Measurements from ENCODE around the gene TBC1D4. TPM values are rescaled to one million over a fixed set of nuclear protein-coding genes. Genes with fewer than 3 reads are reported as not detected.
A peak's percentile ranks its signal among the peaks of the same experiment; 100 is the strongest.

The TBC1D4 gene
- total and polyA plus RNA-seq, 2 donors, result 18.8 to 22.8 TPM

- H3K9me3 ChIP-seq (ENCODE audit: control insufficient read depth in 2 of 2, insufficient read depth in 1 of 2, low read length in 1 of 2), result peaks cover 0 to 2% of the 10 kb centered on the region in 2 donors
- H3K36me3 ChIP-seq (ENCODE audit: control insufficient read depth in 2 of 2, insufficient read depth in 2 of 2, low read length in 1 of 2), result no peaks in the 10 kb centered on the region
- H3K27ac ChIP-seq (ENCODE audit: low read depth in 1 of 2, low read length in 1 of 2), result no peak overlapping the region
- H3K4me1 ChIP-seq (ENCODE audit: control insufficient read depth in 2 of 2, insufficient read depth in 2 of 2, low read length in 2 of 2), result no peaks in the 10 kb centered on the region
- no peaks in the 10 kb centered on the region for H3K27me3 ChIP-seq (ENCODE audit: control insufficient read depth in 2 of 2, insufficient read depth in 1 of 2, low read length in 1 of 2)
- H3K4me3 ChIP-seq (ENCODE audit: low read length in 2 of 2), result no peak overlapping the region
- peak in 1 of 9 donors; percentile 44 for DNase-seq (ENCODE audit: low read depth in 6 of 9, low spot score in 9 of 9)
- 55% methylated on average over 5 of the region's 5 CpGs for WGBS
Measured at GRCh38 chr13:75395066-75395465, 86.9 kb downstream of the TBC1D4 start.

DNA sequence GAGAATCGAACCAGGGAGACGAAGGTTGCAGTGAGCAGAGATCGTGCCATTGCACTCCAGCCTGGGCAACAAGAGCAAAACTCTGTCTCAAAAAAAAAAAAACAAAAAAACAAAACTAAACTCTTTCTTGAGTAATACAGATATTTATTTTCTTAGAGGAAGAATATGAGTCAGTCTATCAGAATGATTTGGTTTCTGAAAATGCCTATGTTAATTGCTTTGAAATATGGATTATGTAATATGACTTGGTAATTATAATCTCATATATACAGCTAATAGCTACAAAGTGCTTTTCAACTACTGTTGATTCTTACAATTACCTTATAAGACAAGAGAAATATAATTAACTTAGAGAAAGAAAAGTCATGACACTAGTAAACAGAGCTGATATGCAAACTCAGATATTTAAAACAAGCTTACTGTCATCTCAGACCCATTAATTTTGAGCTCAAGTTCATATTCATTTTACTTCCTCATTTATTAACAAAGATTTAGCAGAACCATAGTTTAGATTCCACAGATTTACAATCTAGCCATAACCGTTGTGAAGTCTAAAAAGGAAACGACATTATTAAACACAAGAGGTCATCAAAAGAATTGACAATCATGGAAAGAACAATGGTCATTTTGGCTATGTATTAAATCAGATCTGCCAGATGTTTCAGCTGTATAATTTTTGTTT, 88.0 kb downstream of the TBC1D4 start:
- H3K4me1 ChIP-seq (ENCODE audit: control insufficient read depth in 2 of 2, insufficient read depth in 2 of 2, low read length in 2 of 2), result no peaks in the 10 kb centered on the region
- H3K27ac ChIP-seq (ENCODE audit: low read depth in 1 of 2, low read length in 1 of 2), result no peak overlapping the region
- H3K4me3 ChIP-seq (ENCODE audit: low read length in 2 of 2), result no peak overlapping the region
- no peaks in the 10 kb centered on the region for H3K36me3 ChIP-seq (ENCODE audit: control insufficient read depth in 2 of 2, insufficient read depth in 2 of 2, low read length in 1 of 2)
- no peak for DNase-seq (ENCODE audit: low read depth in 6 of 9, low spot score in 9 of 9)
- peaks cover 0 to 2% of the 10 kb centered on the region in 2 donors for H3K9me3 ChIP-seq (ENCODE audit: control insufficient read depth in 2 of 2, insufficient read depth in 1 of 2, low read length in 1 of 2)
- 70% methylated on average over 5 of the region's 5 CpGs for WGBS
- no peaks in the 10 kb centered on the region for H3K27me3 ChIP-seq (ENCODE audit: control insufficient read depth in 2 of 2, insufficient read depth in 1 of 2, low read length in 1 of 2)

- H3K27ac ChIP-seq (ENCODE audit: low read depth in 1 of 2, low read length in 1 of 2), result no peak overlapping the region
- no peaks in the 10 kb centered on the region for H3K4me1 ChIP-seq (ENCODE audit: control insufficient read depth in 2 of 2, insufficient read depth in 2 of 2, low read length in 2 of 2)
- H3K4me3 ChIP-seq (ENCODE audit: low read length in 2 of 2), result no peak overlapping the region
- DNase-seq (ENCODE audit: low read depth in 6 of 9, low spot score in 9 of 9), result no peak
- no peaks in the 10 kb centered on the region for H3K9me3 ChIP-seq (ENCODE audit: control insufficient read depth in 2 of 2, insufficient read depth in 1 of 2, low read length in 1 of 2)
- no peaks in the 10 kb centered on the region for H3K27me3 ChIP-seq (ENCODE audit: control insufficient read depth in 2 of 2, insufficient read depth in 1 of 2, low read length in 1 of 2)
- no peaks in the 10 kb centered on the region for H3K36me3 ChIP-seq (ENCODE audit: control insufficient read depth in 2 of 2, insufficient read depth in 2 of 2, low read length in 1 of 2)
- 98% methylated on average over 3 of the region's 3 CpGs for WGBS
Measured at GRCh38 chr13:75391432-75392100, 90.4 kb downstream of the TBC1D4 start.

- no peaks in the 10 kb centered on the region for H3K9me3 ChIP-seq (ENCODE audit: control insufficient read depth in 2 of 2, insufficient read depth in 1 of 2, low read length in 1 of 2)
- WGBS, result 98% methylated on average over 5 of the region's 5 CpGs
- no peak for DNase-seq (ENCODE audit: low read depth in 6 of 9, low spot score in 9 of 9)
- peaks cover 0 to under 1% of the 10 kb centered on the region in 2 donors for H3K4me1 ChIP-seq (ENCODE audit: control insufficient read depth in 2 of 2, insufficient read depth in 2 of 2, low read length in 2 of 2)
- H3K27ac ChIP-seq (ENCODE audit: low read depth in 1 of 2, low read length in 1 of 2), result no peak overlapping the region
- H3K27me3 ChIP-seq (ENCODE audit: control insufficient read depth in 2 of 2, insufficient read depth in 1 of 2, low read length in 1 of 2), result no peaks in the 10 kb centered on the region
- no peak overlapping the region for H3K4me3 ChIP-seq (ENCODE audit: low read length in 2 of 2)
- H3K36me3 ChIP-seq (ENCODE audit: control insufficient read depth in 2 of 2, insufficient read depth in 2 of 2, low read length in 1 of 2), result no peaks in the 10 kb centered on the region
Measured at GRCh38 chr13:75390229-75390628, 91.7 kb downstream of the TBC1D4 start.

DNA sequence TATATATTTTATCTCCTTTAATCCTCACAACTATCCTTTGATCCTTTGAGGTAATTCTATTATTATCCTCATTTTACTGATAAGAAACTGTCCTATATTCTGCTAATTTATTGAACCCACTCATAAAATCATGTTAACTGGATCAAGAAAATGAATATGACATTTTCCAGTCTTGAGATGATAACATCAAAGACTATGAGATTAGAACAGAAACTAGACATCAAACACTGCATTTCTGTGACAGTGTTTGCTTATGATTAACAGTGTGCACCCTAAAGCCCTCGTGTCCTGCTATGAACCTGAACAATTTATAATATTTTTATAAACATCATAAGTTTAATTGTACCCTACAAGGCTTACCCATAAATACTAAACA, 96.3 kb downstream of the TBC1D4 start:
- WGBS, result 52% methylated on average over 1 of the region's 1 CpG
- Histone ChIP-seq H3K4me1 (ENCODE audit: control insufficient read depth in 2 of 2, insufficient read depth in 2 of 2, low read length in 2 of 2) (peaks cover 0 to 5% of the 10 kb centered on the region in 2 donors), H3K27ac (ENCODE audit: low read depth in 1 of 2, low read length in 1 of 2) (no peak overlapping the region), H3K27me3 (ENCODE audit: control insufficient read depth in 2 of 2, insufficient read depth in 1 of 2, low read length in 1 of 2) (no peaks in the 10 kb centered on the region), H3K9me3 (ENCODE audit: control insufficient read depth in 2 of 2, insufficient read depth in 1 of 2, low read length in 1 of 2) (no peaks in the 10 kb centered on the region), H3K4me3 (ENCODE audit: low read length in 2 of 2) (no peak overlapping the region), H3K36me3 (ENCODE audit: control insufficient read depth in 2 of 2, insufficient read depth in 2 of 2, low read length in 1 of 2) (no peaks in the 10 kb centered on the region)
- DNase-seq (ENCODE audit: low read depth in 6 of 9, low spot score in 9 of 9), result no peak

DNA sequence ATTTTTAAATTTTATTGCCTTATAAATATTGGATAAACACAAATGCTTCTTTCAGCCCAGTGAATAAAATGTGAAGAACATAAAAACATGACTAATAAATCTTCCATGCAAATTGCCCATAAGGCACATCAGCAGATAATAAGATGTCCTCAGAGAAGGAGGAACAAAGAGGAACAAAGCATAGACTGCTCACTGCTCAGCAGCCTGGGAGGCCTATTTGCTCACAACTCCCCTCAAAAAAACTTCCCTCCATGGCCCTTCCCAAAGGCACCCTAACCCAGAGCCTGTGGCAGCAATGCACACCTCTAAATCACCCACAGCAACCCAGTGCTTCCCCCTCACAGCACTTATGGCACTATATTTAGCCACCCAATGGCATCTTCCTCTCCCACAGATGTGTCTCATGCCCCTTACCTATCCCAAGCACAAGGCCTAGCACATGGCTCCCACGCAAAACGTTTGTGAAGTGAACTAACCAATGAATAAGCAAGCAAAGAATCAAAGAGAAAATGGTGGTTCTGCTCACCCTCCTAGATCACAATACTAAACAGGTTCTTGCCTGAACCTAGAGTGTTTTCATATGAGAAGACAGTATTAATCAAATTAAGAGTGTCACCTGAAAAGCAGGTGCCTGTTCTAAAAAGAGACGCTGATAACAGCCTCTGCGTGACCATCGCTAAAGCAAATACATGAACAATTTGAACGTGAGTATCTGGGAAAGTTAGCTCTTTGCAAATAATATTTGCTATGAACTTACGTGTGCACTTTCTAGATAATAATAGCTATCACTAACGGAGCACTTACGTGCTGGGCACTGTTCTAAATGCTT, 96.9 kb downstream of the TBC1D4 start:
- no peaks in the 10 kb centered on the region for H3K9me3 ChIP-seq (ENCODE audit: control insufficient read depth in 2 of 2, insufficient read depth in 1 of 2, low read length in 1 of 2)
- DNase-seq (ENCODE audit: low read depth in 6 of 9, low spot score in 9 of 9), result no peak
- no peak overlapping the region for H3K27ac ChIP-seq (ENCODE audit: low read depth in 1 of 2, low read length in 1 of 2)
- no peaks in the 10 kb centered on the region for H3K36me3 ChIP-seq (ENCODE audit: control insufficient read depth in 2 of 2, insufficient read depth in 2 of 2, low read length in 1 of 2)
- H3K4me3 ChIP-seq (ENCODE audit: low read length in 2 of 2), result no peak overlapping the region
- H3K4me1 ChIP-seq (ENCODE audit: control insufficient read depth in 2 of 2, insufficient read depth in 2 of 2, low read length in 2 of 2), result peaks cover 0 to 5% of the 10 kb centered on the region in 2 donors
- WGBS, result 95% methylated on average over 9 of the region's 9 CpGs
- no peaks in the 10 kb centered on the region for H3K27me3 ChIP-seq (ENCODE audit: control insufficient read depth in 2 of 2, insufficient read depth in 1 of 2, low read length in 1 of 2)

DNA sequence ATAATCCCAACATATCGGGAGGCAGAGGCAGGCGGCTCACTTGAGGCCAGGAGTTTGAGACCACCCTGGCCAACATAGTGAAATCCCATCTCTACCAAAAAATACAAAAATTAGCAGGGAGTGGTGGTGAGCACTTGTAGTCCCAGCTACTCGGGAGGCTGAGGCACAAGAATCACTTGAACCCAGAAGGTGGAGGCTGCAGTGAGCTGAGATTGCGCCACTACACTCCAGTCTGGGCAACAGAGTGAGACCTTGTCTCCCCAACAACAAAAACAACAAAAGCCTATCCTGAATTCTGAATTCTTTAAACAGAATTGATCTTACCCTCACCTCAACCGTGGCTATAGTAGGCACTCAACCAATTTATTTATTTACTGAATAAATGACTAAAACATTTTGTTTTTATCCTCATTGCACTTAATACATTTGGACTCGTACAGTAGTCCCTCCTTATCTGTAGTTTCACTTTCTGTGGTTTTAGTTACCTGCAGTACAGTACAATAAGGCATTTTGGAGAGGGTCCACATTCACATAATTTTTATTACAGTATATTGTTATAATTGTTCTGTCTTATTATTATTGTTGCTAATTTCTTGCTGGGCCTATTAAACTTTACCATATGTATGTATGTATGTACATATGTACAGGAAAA, 98.8 kb downstream of the TBC1D4 start:
- WGBS, result 97% methylated on average over 6 of the region's 6 CpGs
- no peak for DNase-seq (ENCODE audit: low read depth in 6 of 9, low spot score in 9 of 9)
- Histone ChIP-seq H3K27me3 (ENCODE audit: control insufficient read depth in 2 of 2, insufficient read depth in 1 of 2, low read length in 1 of 2) (no peaks in the 10 kb centered on the region), H3K4me3 (ENCODE audit: low read length in 2 of 2) (no peak overlapping the region), H3K9me3 (ENCODE audit: control insufficient read depth in 2 of 2, insufficient read depth in 1 of 2, low read length in 1 of 2) (no peaks in the 10 kb centered on the region), H3K27ac (ENCODE audit: low read depth in 1 of 2, low read length in 1 of 2) (no peak overlapping the region), H3K4me1 (ENCODE audit: control insufficient read depth in 2 of 2, insufficient read depth in 2 of 2, low read length in 2 of 2) (peaks cover 0 to 5% of the 10 kb centered on the region in 2 donors), H3K36me3 (ENCODE audit: control insufficient read depth in 2 of 2, insufficient read depth in 2 of 2, low read length in 1 of 2) (no peaks in the 10 kb centered on the region)

GRCh38 chr13:75378301-75378700, 103.7 kb downstream of the TBC1D4 start:
- Histone ChIP-seq H3K27me3 (ENCODE audit: control insufficient read depth in 2 of 2, insufficient read depth in 1 of 2, low read length in 1 of 2) (no peaks in the 10 kb centered on the region), H3K36me3 (ENCODE audit: control insufficient read depth in 2 of 2, insufficient read depth in 2 of 2, low read length in 1 of 2) (no peaks in the 10 kb centered on the region), H3K4me1 (ENCODE audit: control insufficient read depth in 2 of 2, insufficient read depth in 2 of 2, low read length in 2 of 2) (peaks cover 0 to 11% of the 10 kb centered on the region in 2 donors), H3K9me3 (ENCODE audit: control insufficient read depth in 2 of 2, insufficient read depth in 1 of 2, low read length in 1 of 2) (no peaks in the 10 kb centered on the region), H3K4me3 (ENCODE audit: low read length in 2 of 2) (no peak overlapping the region), H3K27ac (ENCODE audit: low read depth in 1 of 2, low read length in 1 of 2) (no peak overlapping the region)
- DNase-seq (ENCODE audit: low read depth in 6 of 9, low spot score in 9 of 9), result no peak
- WGBS, result 99% methylated on average over 1 of the region's 1 CpG

Measured in thymus (tissue), 11 donors.